Right lobe of liver (tissue), 6 donors: Measurements from ENCODE around the gene COX18. TPM values are rescaled to one million over a fixed set of nuclear protein-coding genes. Genes with fewer than 3 reads are reported as not detected.
A peak's percentile ranks its signal among the peaks of the same experiment; 100 is the strongest.

Experiments
- ATAC-seq, 4 donors: fragments of 200-7000 bp; cut with Tn5 transposase; one replicate each; pipeline ENCODE4 v1.9.1; 2020; ENCODE audit warnings: mild to moderate bottlenecking in 4 of 4, moderate library complexity in 4 of 4
- DNase-seq, 3 donors: peaks; one replicate each; pipeline ENCODE4 v3.0.0-alpha.2; 2020
- H3K27ac ChIP-seq, 3 donors: fragments of 200-600 bp; one replicate each; pipeline ENCODE4 v1.8.0; 2022
- H3K27me3 ChIP-seq, 2 donors: fragments of 200-600 bp; one replicate each; pipeline ENCODE4 v1.8.0; 2022
- H3K36me3 ChIP-seq, 4 donors: fragments of 200-600 bp; sonication (generic) in 1 of 4; one replicate each; pipeline versions ENCODE4 v1.5.1 to v1.8.0; 2017 to 2022; ENCODE audit warnings: control low read depth in 1 of 4
- H3K4me1 ChIP-seq, 4 donors: fragments of 200-600 bp; sonication (generic) in 1 of 4; one replicate each; pipeline versions ENCODE4 v1.5.1 to v1.8.0; 2017 to 2022; ENCODE audit warnings: control low read depth in 1 of 4
- H3K4me3 ChIP-seq, 3 donors: fragments of 200-600 bp; one replicate each; pipeline ENCODE4 v1.8.0; 2022
- H3K9me3 ChIP-seq, 4 donors: fragments of 200-600 bp; sonication (generic) in 1 of 4; one replicate each; pipeline versions ENCODE4 v1.5.1 to v1.8.0; 2017 to 2022; ENCODE audit warnings: control low read depth in 1 of 4
- CTCF ChIP-seq, 4 donors: fragments of 200-600 bp in 3 of 4; fragments of 450-650 bp in 1 of 4; IDR thresholded peaks; one replicate each; pipeline versions ENCODE4 v1.5.1 to v1.8.0; 2016 to 2022; ENCODE audit warnings: antibody characterized with exemption in 4 of 4, mild to moderate bottlenecking in 2 of 4
- POLR2A ChIP-seq: fragments of 450-650 bp; IDR thresholded peaks from one replicate; pipeline ENCODE4 v1.6.1; 2017; ENCODE audit warnings: antibody characterized with exemption, mild to moderate bottlenecking
- WGBS: methylation state at CpG from one replicate; pipeline ENCODE4 v1.1.6; 2018; ENCODE audit warnings: low coverage, low lambda C conversion rate; ENCODE audit not compliant: insufficient coverage; ENCODE audit errors: missing lambda C conversion rate; 5-methylcytosine and 5-hydroxymethylcytosine counted together
- intact Hi-C, 2 donors: fragments of 100-400 bp; cut with DNase I; formaldehyde crosslinking; loops; one replicate each; pipeline versions ENCODE4 v1.11.2 to v1.14.1; 2022
- total RNA-seq, 6 experiments: library from RNA; depleted of rRNA in 2 of 6; stranded (reverse); fragments of >200 nt in 2 of 6; fragmentation: NEBNext Ultra II Directional in 3 of 6; extraction: Animal tissue kit (Norgen Biotek cat#: 25700) in 3 of 6; gene quantifications; one replicate each; pipeline versions ENCODE4 v1.1.0 to v1.2.4, GENCODE V29; 2016 to 2023
- donor health status: DM: no; HTN: yes; CAD: no.
- donor health status: DM: no; HTN: no; CAD: no.
- donor health status: DM: no; HTN: no; CAD: no.
- donor health status: DM: no; HTN: yes; CAD: no.
- donor health status: DM: no; HTN: yes; CAD: no.

COX18 gene
- total RNA-seq, 6 experiments from 2014 or later, result 12.4 to 28.9 (median 17.0) TPM

GRCh38 chr4:73099143-73099542 is 29.6 kb upstream of the COX18 start:
- H3K4me3 ChIP-seq, result no peak overlapping the region
- ATAC-seq, result peak in 2 of 4 donors; percentile 14 to 21
- no peaks in the 10 kb centered on the region for H3K9me3 ChIP-seq
- DNase-seq, result no peak
- peaks cover 0 to 64% (median 17%) of the 10 kb centered on the region in 4 donors for H3K36me3 ChIP-seq
- intact Hi-C loops, result no loop called here
- H3K27ac ChIP-seq, result no peak overlapping the region
- WGBS, result 77% methylated on average over 2 of the region's 7 CpGs
- TF ChIP-seq POLR2A, result no peak
- no peak for TF ChIP-seq CTCF (IDR thresholded peaks at IDR 0.05)
- H3K27me3 ChIP-seq, result no peaks in the 10 kb centered on the region
- peaks cover 0 to 7% (median 2%) of the 10 kb centered on the region in 4 donors for H3K4me1 ChIP-seq

GRCh38 chr4:73098713-73099112 is 29.2 kb upstream of the COX18 start:
- Histone ChIP-seq H3K36me3 (peaks cover 0 to 68% (median 19%) of the 10 kb centered on the region in 4 donors), H3K9me3 (no peaks in the 10 kb centered on the region), H3K4me1 (peaks cover 0 to 7% (median 2%) of the 10 kb centered on the region in 4 donors), H3K27me3 (no peaks in the 10 kb centered on the region), H3K4me3 (no peak overlapping the region), H3K27ac (no peak overlapping the region)
- intact Hi-C loops, result no loop called here
- 85% methylated on average over 2 of the region's 7 CpGs for WGBS
- ATAC-seq (peak in 2 of 4 donors; percentile 21 to 37), DNase-seq (no peak)
- TF ChIP-seq CTCF (IDR thresholded peaks at IDR 0.05), result no peak
- TF ChIP-seq POLR2A, result no peak

- WGBS, result 80% methylated on average over 4 of the region's 4 CpGs
- ATAC-seq, result no peak
- Histone ChIP-seq H3K27ac (no peak overlapping the region), H3K36me3 (peaks cover 0 to 72% (median 21%) of the 10 kb centered on the region in 4 donors), H3K27me3 (no peaks in the 10 kb centered on the region), H3K4me3 (no peak overlapping the region), H3K9me3 (no peaks in the 10 kb centered on the region), H3K4me1 (peaks cover 0 to 5% (median 2%) of the 10 kb centered on the region in 4 donors)
- intact Hi-C loops, result no loop called here
- TF ChIP-seq POLR2A, result no peak
- TF ChIP-seq CTCF (IDR thresholded peaks at IDR 0.05), result no peak
- no peak for DNase-seq
Measured at GRCh38 chr4:73098016-73098415, 28.5 kb upstream of the COX18 start.

- Histone ChIP-seq H3K36me3 (peaks cover 0 to 57% (median 20%) of the 10 kb centered on the region in 4 donors), H3K27ac (no peak overlapping the region), H3K27me3 (no peaks in the 10 kb centered on the region), H3K4me1 (peaks cover 0 to 12% (median 0%) of the 10 kb centered on the region in 4 donors), H3K4me3 (no peak overlapping the region), H3K9me3 (no peaks in the 10 kb centered on the region)
- DNase-seq (no peak), ATAC-seq (no peak)
- TF ChIP-seq POLR2A (no peak), CTCF (IDR thresholded peaks at IDR 0.05) (no peak)
- intact Hi-C loops, result no loop called here
- WGBS, result 72% methylated on average over 1 of the region's 1 CpG
Measured at GRCh38 chr4:73092868-73093267, 23.4 kb upstream of the COX18 start.

GRCh38 chr4:73090738-73091137 is 21.2 kb upstream of the COX18 start:
- Histone ChIP-seq H3K27ac (no peak overlapping the region), H3K4me3 (no peak overlapping the region), H3K36me3 (peaks cover 0 to 44% (median 17%) of the 10 kb centered on the region in 4 donors), H3K4me1 (peaks cover 0 to 21% (median 0%) of the 10 kb centered on the region in 4 donors), H3K27me3 (no peaks in the 10 kb centered on the region), H3K9me3 (no peaks in the 10 kb centered on the region)
- DNase-seq (no peak), ATAC-seq (peak in 1 of 4 donors; percentile 30)
- TF ChIP-seq POLR2A (no peak), CTCF (IDR thresholded peaks at IDR 0.05) (no peak)
- 42% methylated on average over 1 of the region's 1 CpG for WGBS
- intact Hi-C loops, result no loop called here
